NCI-H226 (cell line): ENCODE results near the gene SP8.

Experiments
- DNase-seq: peaks from one replicate; pipeline ENCODE4 v3.0.0-alpha.2; 2015

The SP8 gene

GRCh38 chr7:20793694-20794394, 7.2 kb upstream of the SP8 start:
- DNase-seq: no peak

DNA sequence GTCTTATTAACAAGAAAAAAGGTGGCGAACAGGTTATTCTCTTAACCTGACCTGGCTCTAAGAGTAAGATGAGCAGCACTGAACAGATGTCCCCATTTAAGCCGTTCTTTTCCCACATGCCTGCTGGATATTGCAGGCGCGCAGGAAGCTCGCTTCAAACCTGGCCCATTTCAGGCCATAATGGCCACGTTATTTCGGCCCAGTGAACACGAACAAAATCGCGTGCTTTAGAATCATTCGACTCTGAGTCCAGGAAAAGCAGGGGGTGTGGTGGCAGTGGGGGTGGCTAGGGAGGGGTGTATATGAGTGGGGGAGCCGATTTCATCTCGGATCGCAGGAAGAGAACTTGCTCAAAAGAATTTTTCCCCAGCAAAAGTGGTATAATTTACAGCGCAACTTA, 6.6 kb upstream of the SP8 start:
- DNase-seq: no peak

DNA sequence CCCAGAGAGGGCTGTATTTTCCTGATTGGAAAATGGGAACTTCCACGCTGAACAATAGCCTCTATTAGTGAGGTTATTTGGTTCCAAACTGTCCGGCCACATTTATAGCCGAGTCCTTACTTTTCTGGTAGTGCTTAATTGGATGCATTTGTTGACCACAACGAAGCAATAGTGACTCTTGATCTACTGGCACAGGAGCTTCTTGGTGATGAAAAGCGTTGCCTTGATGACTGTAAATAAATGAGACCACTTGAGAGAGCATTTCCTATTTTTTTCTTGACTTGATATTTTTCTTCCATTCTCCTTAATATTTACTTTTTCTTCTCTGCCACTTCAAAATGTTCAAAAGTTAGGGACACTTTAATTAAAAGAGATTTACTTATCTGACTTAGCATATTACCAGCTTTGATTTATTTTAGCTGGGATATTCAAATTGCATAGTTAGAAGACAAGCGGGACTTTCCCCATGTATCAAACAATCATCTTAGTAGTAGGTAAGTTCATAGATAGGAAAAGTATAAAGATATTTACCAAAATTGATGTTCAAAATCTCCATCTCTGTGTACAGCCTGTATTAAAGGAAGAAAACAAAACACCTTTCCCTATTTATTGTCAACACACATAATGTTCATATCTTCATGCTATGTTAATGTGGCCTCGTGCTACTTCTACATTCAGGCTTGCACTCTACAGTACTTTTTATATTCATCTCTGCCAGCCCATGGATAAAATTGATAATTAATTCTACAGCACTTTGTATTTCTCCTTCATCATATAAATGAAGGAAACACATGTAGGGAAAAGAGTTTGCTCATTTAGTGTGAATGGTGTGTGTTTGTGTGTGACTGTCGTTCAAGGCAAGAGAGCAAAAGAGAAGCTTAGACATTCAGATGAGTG, 5.1 kb upstream of the SP8 start:
- no peak for DNase-seq

GRCh38 chr7:20790375-20790774, 3.7 kb upstream of the SP8 start:
- DNase-seq: no peak

- no peak for DNase-seq
Observed at GRCh38 chr7:20788420-20788990, 1.8 kb upstream of the SP8 start.

DNA sequence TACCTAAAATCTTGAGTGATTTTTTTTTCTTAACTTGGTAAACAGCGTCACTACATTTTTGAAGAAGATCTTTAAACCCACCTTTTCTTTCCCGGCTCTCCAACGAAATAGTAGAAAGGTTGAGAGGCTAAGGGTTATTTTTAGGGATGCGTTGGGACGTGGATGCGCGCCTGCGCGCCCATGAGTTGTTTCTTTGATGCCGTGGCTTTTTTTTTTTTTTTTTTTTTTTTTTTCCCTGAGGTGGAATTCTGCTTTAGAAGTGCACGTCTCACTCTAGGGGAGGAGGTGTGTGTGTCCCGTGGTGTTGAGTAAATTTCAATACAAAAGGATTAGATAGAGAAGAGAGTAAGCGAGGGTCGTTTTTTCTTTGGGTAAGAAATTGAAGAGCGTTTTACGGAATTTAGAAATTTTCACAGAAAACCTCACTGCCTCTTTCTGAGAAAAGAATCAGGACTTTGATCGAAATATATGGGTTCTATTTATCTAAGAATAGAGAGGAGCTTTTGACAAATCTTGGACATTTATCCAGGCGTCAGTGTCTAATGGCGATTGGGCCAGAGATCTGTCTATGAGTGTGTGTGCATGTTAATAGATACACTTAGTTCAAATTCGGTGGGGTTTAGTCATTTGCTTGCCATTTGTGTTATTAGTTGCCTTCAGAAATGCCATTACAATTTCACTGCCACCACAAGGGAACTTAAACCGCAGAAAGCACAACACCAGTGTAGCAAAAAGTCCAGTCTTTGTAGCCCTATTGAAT, 1.2 kb upstream of the SP8 start:
- DNase-seq: no peak

DNA sequence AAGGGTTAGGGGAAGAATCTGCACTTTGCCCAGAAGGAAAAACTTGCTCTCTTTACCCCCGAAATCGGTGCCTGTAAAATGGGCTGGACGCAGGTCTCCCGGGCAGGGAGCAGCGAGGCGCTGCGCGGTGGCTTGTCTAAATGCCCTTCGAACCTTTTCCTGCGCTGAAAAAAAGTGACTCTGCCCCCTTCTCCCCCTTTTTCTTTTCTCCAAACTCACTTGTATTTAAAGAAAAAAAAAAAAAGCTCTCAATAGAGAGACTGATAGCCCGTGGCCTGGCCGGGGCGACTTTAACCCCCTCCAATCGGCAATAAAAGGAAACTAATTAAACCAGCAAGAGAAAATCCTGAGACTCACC, 286 bp downstream of the SP8 start:
- DNase-seq: no peak

DNA sequence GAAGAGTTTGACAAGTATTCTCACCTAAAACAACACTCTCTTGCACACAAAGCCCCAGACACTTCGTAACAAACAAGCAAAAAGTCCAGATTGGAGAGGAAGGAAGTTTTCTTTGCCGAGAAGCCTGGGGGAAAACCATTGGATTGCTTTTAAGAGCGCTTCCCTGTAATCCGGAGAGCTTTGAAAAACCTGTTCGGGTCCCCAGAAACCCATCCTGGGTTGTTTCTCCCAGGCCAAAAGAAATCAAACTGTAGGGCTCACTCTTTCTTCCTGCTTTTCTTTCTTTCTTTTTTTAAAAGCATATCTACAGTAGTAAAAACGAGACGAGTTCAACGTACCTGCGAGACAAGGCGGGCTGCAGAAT, 655 bp downstream of the SP8 start:
- DNase-seq: no peak

- DNase-seq: no peak
Observed at GRCh38 chr7:20785157-20786048, 1.3 kb downstream of the SP8 start.

DNA sequence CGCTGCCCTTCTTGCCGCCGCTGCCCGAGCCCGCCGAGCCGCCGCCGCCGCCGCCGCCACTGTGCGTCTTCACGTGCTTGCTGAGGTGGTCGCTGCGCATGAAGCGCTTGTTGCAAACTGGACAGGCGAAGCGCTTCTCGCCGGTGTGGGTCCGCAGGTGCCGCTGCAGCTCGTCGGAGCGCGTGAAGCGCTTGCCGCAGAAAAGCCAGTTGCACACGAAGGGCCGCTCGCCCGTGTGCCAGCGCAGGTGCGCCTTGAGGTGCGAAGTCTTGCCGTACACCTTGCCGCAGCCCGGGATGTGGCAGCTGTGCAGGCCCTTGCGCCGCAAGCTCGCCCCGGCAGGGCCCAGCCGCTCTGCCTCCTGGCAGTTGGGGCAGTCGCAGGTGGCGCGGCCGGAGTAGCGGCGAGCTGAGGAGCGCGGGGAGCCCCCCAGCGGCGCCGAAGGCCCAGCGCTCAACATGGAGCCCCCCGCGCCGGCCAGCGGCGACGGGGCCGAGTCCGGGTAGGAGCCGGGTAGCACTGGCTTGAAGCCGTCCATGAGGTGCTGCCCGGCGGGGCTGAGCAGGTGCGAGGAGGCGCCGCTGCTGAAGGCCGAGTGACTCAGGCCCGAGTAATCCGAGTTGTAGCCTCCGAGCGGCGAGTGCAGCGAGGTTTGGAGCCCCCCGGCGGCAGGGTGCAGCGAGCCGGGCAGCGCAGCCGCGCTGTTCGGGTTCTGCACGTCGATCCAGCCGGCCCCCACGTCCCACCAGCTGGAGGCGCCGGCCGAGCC, 2.1 kb downstream of the SP8 start:
- DNase-seq: no peak

- no peak for DNase-seq
Observed at GRCh38 chr7:20783700-20784387, 2.8 kb downstream of the SP8 start.

GRCh38 chr7:20783125-20783699, 3.5 kb downstream of the SP8 start:
- DNase-seq: no peak

DNA sequence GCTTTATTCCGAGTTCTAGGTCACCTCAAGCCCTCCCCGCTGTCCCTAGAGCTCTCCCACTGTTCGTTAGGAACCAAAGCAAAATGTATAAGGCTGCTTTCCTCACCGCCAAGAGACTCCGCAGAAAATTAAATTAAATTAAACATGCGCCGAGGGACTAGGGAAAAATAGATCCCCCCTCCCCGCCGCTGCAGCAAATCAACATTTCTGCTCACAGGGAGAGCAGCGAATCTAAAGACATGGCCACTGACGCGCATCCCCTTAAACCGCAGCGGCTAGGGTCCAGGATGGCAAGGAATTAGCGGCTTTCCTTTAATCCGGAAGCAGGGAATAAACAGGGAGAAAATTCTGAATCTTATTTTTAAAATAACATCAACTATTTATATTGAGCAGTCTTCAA, 7.6 kb downstream of the SP8 start:
- DNase-seq: no peak

- DNase-seq: no peak
Observed at GRCh38 chr7:20778063-20778721, 8.5 kb downstream of the SP8 start.

GRCh38 chr7:20777377-20778062, 9.2 kb downstream of the SP8 start:
- DNase-seq: no peak

GRCh38 chr7:20776942-20777341, 9.7 kb downstream of the SP8 start:
- DNase-seq: no peak

GRCh38 chr7:20776214-20776911, 10.3 kb downstream of the SP8 start:
- DNase-seq: no peak

GRCh38 chr7:20754001-20754400, 32.7 kb downstream of the SP8 start:
- DNase-seq: no peak

DNA sequence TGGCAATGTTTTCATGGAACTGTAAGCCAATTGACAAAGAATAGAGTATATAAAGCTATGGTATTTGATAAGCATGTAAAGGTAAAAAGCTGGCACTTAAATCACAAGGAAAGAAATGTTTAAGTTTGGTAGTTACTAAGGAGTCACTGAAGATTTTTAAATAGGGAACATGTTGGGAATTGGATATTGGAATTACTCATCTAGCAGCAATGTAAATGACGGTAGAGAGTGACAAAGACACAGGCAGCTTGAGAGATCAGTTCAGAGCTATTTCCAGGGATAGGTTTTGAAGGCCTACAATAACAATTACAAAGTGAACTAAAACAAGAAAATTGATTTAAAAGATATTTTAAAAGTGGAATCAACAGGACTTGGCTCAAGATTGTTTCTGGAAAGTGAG, 36.8 kb downstream of the SP8 start:
- no peak for DNase-seq
